Measurements from ENCODE around the gene COL5A1.

COL5A1 gene

GRCh38 chr9:134886413-134886913, 244.9 kb downstream of the COL5A1 start:
- no peak for DNase-seq

GRCh38 chr9:134887219-134887618, 245.6 kb downstream of the COL5A1 start:
- DNase-seq: no peak

GRCh38 chr9:134887686-134888602, 246.3 kb downstream of the COL5A1 start:
- no peak for DNase-seq

GRCh38 chr9:134888603-134889190, 247.1 kb downstream of the COL5A1 start:
- no peak for DNase-seq

- DNase-seq: no peak
Measured at GRCh38 chr9:134889386-134890154, 248.0 kb downstream of the COL5A1 start.

- no peak for DNase-seq
Measured at GRCh38 chr9:134890155-134890495, 248.5 kb downstream of the COL5A1 start.

- no peak for DNase-seq
Measured at GRCh38 chr9:134891053-134891452, 249.4 kb downstream of the COL5A1 start.

GRCh38 chr9:134891713-134892112, 250.1 kb downstream of the COL5A1 start:
- DNase-seq: no peak

GRCh38 chr9:134892221-134892620, 250.6 kb downstream of the COL5A1 start:
- DNase-seq: no peak

GRCh38 chr9:134892820-134893420, 251.3 kb downstream of the COL5A1 start:
- DNase-seq: no peak
